Testis (tissue), 2 donors: Measurements from ENCODE around the gene HOXD13.

Source experiments
- POLR2A ChIP-seq: fragments of 450-650 bp; IDR thresholded peaks from one replicate; pipeline ENCODE4 v1.6.1; 2017; ENCODE audit warnings: antibody characterized with exemption, mild to moderate bottlenecking, moderate library complexity
- TF ChIP-seq, protein P1 (sequence below), 3 experiments: fragments of 450-650 bp in 2 of 3; fragments of 200-600 bp in 1 of 3; sonication (generic) in 1 of 3; IDR thresholded peaks; one replicate each; pipeline ENCODE4 v1.5.1; 2016 to 2019; ENCODE audit warnings: antibody characterized with exemption in 3 of 3, mild to moderate bottlenecking in 2 of 3, moderate library complexity in 1 of 3

DNA sequence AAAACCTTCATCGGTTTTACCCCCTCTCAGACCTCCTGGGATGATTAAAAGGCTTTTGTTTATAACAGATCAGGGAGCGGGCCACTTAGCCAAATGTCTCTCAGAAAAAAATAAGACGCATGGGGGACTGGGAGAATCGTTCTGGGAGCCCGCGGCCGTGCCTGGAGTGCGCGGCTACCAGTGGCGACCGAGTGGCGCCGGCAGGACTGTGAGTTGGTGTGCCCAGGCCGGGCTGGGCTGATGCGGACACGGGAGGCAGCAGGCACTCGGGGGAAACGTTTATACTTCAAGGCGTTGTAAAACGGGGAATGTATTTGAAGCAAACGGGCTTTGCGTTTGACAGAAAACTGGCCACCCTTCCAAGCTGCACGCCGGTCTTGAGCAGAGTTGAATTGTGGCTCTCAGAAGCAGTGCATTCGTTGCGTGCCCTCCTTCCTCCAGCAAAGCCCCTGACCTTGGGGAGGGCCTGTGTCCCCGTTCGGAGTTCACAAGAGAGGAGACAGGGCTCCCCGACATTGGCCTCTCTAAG is 19.4 kb downstream of the HOXD13 start:
- TF ChIP-seq, protein P1, sequence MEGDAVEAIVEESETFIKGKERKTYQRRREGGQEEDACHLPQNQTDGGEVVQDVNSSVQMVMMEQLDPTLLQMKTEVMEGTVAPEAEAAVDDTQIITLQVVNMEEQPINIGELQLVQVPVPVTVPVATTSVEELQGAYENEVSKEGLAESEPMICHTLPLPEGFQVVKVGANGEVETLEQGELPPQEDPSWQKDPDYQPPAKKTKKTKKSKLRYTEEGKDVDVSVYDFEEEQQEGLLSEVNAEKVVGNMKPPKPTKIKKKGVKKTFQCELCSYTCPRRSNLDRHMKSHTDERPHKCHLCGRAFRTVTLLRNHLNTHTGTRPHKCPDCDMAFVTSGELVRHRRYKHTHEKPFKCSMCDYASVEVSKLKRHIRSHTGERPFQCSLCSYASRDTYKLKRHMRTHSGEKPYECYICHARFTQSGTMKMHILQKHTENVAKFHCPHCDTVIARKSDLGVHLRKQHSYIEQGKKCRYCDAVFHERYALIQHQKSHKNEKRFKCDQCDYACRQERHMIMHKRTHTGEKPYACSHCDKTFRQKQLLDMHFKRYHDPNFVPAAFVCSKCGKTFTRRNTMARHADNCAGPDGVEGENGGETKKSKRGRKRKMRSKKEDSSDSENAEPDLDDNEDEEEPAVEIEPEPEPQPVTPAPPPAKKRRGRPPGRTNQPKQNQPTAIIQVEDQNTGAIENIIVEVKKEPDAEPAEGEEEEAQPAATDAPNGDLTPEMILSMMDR (IDR thresholded peaks at IDR 0.05) = no peak
- TF ChIP-seq POLR2A = no peak
